PC-9 (cell line): ENCODE results near the gene SHISA5. TPM values are rescaled to one million over a fixed set of nuclear protein-coding genes. Genes with fewer than 3 reads are reported as not detected.

ENCODE experiments used
- BruUV-seq: library from RNA; stranded (reverse); fragments of 400-500 nt; replicated peaks from 2 replicates; lab custom pipeline; 2021; lab: Mats Ljungman, UMichigan
- CTCF ChIA-PET: fragments of 300-600 bp; sonication (Branson Sonifier 250); formaldehyde crosslinking; loops from one replicate; lab custom pipeline; 2022; ENCODE audit warnings: antibody characterized with exemption; lab: Charles Lee
- POLR2A ChIA-PET: fragments of 300-600 bp; sonication (Branson Sonifier 250); formaldehyde crosslinking; loops from one replicate; lab custom pipeline; 2022; ENCODE audit warnings: antibody characterized with exemption; ENCODE audit not compliant: unreplicated experiment; lab: Charles Lee
- DNase-seq, 2 experiments: peaks; one replicate each; pipeline versions ENCODE4 v3.0.0 to v3.0.0-alpha.2; 2015 to 2022; ENCODE audit warnings: mixed read lengths in 1 of 2
- H2AFZ ChIP-seq: fragments of 200-600 bp; sonication (generic); 2 replicates; pipeline ENCODE4 v1.8.1; 2017; ENCODE audit warnings: antibody characterized with exemption
- H3F3A ChIP-seq: fragments of 200-600 bp; sonication (generic); 2 replicates; pipeline ENCODE4 v1.8.1; 2017; ENCODE audit warnings: antibody characterized with exemption, mild to moderate bottlenecking, low read depth; ENCODE audit not compliant: insufficient read depth
- H3K27ac ChIP-seq: fragments of 200-600 bp; sonication (generic); 2 replicates; pipeline ENCODE4 v1.6.1; 2016; ENCODE audit warnings: mixed run types
- H3K27me3 ChIP-seq: fragments of 200-600 bp; sonication (generic); 2 replicates; pipeline ENCODE4 v1.6.1; 2016; ENCODE audit warnings: low read depth, mixed run types; ENCODE audit not compliant: insufficient read depth
- H3K36me3 ChIP-seq: fragments of 200-600 bp; sonication (generic); 2 replicates; pipeline ENCODE4 v1.6.1; 2016; ENCODE audit warnings: low read depth, mixed run types
- H3K4me1 ChIP-seq: fragments of 200-600 bp; sonication (generic); replicated peaks from 2 replicates; pipeline ENCODE4 v1.6.1; 2016; ENCODE audit warnings: mixed run types; ENCODE audit not compliant: insufficient read depth
- H3K4me2 ChIP-seq: fragments of 200-600 bp; sonication (generic); 2 replicates; pipeline ENCODE4 v1.6.1; 2017; ENCODE audit warnings: mixed run types
- H3K4me3 ChIP-seq: fragments of 200-600 bp; sonication (generic); 2 replicates; pipeline ENCODE4 v1.6.1; 2016; ENCODE audit warnings: mixed run types
- H3K79me2 ChIP-seq: fragments of 200-600 bp; sonication (generic); 2 replicates; pipeline ENCODE4 v1.6.1; 2017; ENCODE audit warnings: low read depth, mixed run types
- H3K9me2 ChIP-seq: fragments of 200-600 bp; sonication (generic); 2 replicates; pipeline ENCODE4 v1.8.1; 2017; ENCODE audit warnings: mild to moderate bottlenecking; ENCODE audit not compliant: insufficient read depth
- H3K9me3 ChIP-seq: fragments of 200-600 bp; sonication (generic); 2 replicates; pipeline ENCODE4 v1.8.1; 2016; ENCODE audit warnings: low read depth; ENCODE audit not compliant: insufficient read depth
- H4K20me1 ChIP-seq: fragments of 200-600 bp; sonication (generic); 2 replicates; pipeline ENCODE4 v1.8.1; 2017; ENCODE audit not compliant: insufficient read depth
- CTCF ChIP-seq: fragments of 200-600 bp; sonication (generic); conservative IDR thresholded peaks from 2 replicates; pipeline ENCODE4 v1.6.1; 2017; ENCODE audit warnings: mixed run types, antibody characterized with exemption, mild to moderate bottlenecking, moderate library complexity
- EZH2 ChIP-seq: fragments of 200-600 bp; sonication (generic); IDR thresholded peaks from 2 replicates; pipeline ENCODE4 v1.8.0; 2017; ENCODE audit warnings: antibody characterized with exemption, low read depth
- intact Hi-C: fragments of 100-400 bp; cut with micrococcal nuclease; formaldehyde crosslinking; loops from one replicate; pipeline ENCODE4 v1.10.0; 2022; ENCODE audit not compliant: unreplicated experiment
- total RNA-seq: library from RNA; stranded (reverse); gene quantifications from 2 replicates; pipeline ENCODE4 v1.2.3, GENCODE V29; 2021

Gene SHISA5
- total RNA-seq, 1 experiment from 2014 or later: 133 TPM

- BruUV-seq: no TSS peak
- H3K36me3 ChIP-seq: no peaks in the 10 kb centered on the region
- no peak for DNase-seq
- H3K27me3 ChIP-seq: no peaks in the 10 kb centered on the region
- H2AFZ ChIP-seq: no peak overlapping the region
- intact Hi-C loops: loop anchor here (1.0 kb wide), 2 partner anchors 8 to 34 kb away; no protein-coding TSS in a partner anchor
- H3F3A ChIP-seq: peaks cover 8% of the 10 kb centered on the region; the same call in 1 of the 2 replicates
- H3K4me3 ChIP-seq: no peak overlapping the region
- H3K9me3 ChIP-seq: no peaks in the 10 kb centered on the region
- H4K20me1 ChIP-seq: no peaks in the 10 kb centered on the region
- no peaks in the 10 kb centered on the region for H3K9me2 ChIP-seq
- POLR2A ChIA-PET: interaction anchor here (0.6 to 1.1 kb wide), 3 partner anchors 34 to 83 kb away, joined by 3 to 25 read pairs (median 9); no protein-coding TSS in a partner anchor
- H3K4me2 ChIP-seq: peak overlapping the region; percentile 70
- TF ChIP-seq EZH2: no peak
- CTCF ChIA-PET: interaction anchor here (1.0 kb wide), 2 partner anchors 27 to 34 kb away, joined by 3 to 4 read pairs; partner anchors contain the start of gene CCDC51
- H3K79me2 ChIP-seq: peaks cover 14% of the 10 kb centered on the region
- H3K4me1 ChIP-seq: peaks cover 19% of the 10 kb centered on the region
- 0 out of 2 replicates have a peak overlapping the region, but pooled peaks have one; percentile 68 for H3K27ac ChIP-seq
Measured at GRCh38 chr3:48473617-48473952, 30.4 kb downstream of the SHISA5 start.

GRCh38 chr3:48472923-48473616, 30.9 kb downstream of the SHISA5 start:
- CTCF ChIA-PET: interaction anchor here (0.5 to 1.0 kb wide), 5 partner anchors 27 to 283 kb away, joined by 3 to 9 read pairs (median 4); partner anchors contain the start of gene CCDC51
- Histone ChIP-seq H3K79me2 (peaks cover 16% of the 10 kb centered on the region), H2AFZ (peak overlapping the region; percentile 69), H3K4me2 (peak overlapping the region; percentile 70), H4K20me1 (no peaks in the 10 kb centered on the region), H3K9me3 (no peaks in the 10 kb centered on the region), H3F3A (peaks cover 8% of the 10 kb centered on the region; the same call in 1 of the 2 replicates), H3K4me1 (peaks cover 19% of the 10 kb centered on the region), H3K9me2 (no peaks in the 10 kb centered on the region), H3K27ac (peak overlapping the region; percentile 68), H3K36me3 (no peaks in the 10 kb centered on the region), H3K27me3 (no peaks in the 10 kb centered on the region), H3K4me3 (peak overlapping the region; percentile 62)
- intact Hi-C loops: loop anchor here (1.0 kb wide), 2 partner anchors 8 to 34 kb away; no protein-coding TSS in a partner anchor
- POLR2A ChIA-PET: interaction anchor here (0.5 to 1.1 kb wide), 7 partner anchors 17 to 285 kb away, joined by 3 to 25 read pairs (median 5); partner anchors contain the start of gene CDC25A
- BruUV-seq: no TSS peak
- peak; percentile 40; the same call in 1 of the 2 replicates for TF ChIP-seq CTCF
- no peak for TF ChIP-seq EZH2
- DNase-seq: peak; percentile 81 to 91

- ChIA-PET CTCF (interaction anchor here (0.6 to 0.8 kb wide), 2 partner anchors 29 to 282 kb away, joined by 4 to 9 read pairs; no protein-coding TSS in a partner anchor), POLR2A (interaction anchor here (0.6 to 1.1 kb wide), 4 partner anchors 21 to 284 kb away, joined by 4 to 9 read pairs (median 4); partner anchors contain the start of gene CDC25A)
- peak overlapping the region; percentile 69 for H2AFZ ChIP-seq
- peaks cover 19% of the 10 kb centered on the region for H3K4me1 ChIP-seq
- H4K20me1 ChIP-seq: no peaks in the 10 kb centered on the region
- no peaks in the 10 kb centered on the region for H3K36me3 ChIP-seq
- peak in 1 of 2 experiments; percentile 59 for DNase-seq
- H3K9me3 ChIP-seq: no peaks in the 10 kb centered on the region
- BruUV-seq: TSS peak; percentile 71
- H3F3A ChIP-seq: peaks cover 8% of the 10 kb centered on the region; the same call in 1 of the 2 replicates
- no peaks in the 10 kb centered on the region for H3K27me3 ChIP-seq
- peak overlapping the region; percentile 70 for H3K4me2 ChIP-seq
- no peak for TF ChIP-seq EZH2
- TF ChIP-seq CTCF: no peak
- H3K9me2 ChIP-seq: no peaks in the 10 kb centered on the region
- H3K79me2 ChIP-seq: peaks cover 20% of the 10 kb centered on the region
- intact Hi-C loops: no loop called here
- peak overlapping the region; percentile 68 for H3K27ac ChIP-seq
- peak overlapping the region; percentile 62 for H3K4me3 ChIP-seq
Measured at GRCh38 chr3:48472673-48472922, 31.4 kb downstream of the SHISA5 start.
